ENCODE data around the gene RBM38. TPM values are rescaled to one million over a fixed set of nuclear protein-coding genes. Genes with fewer than 3 reads are reported as not detected.

The RBM38 gene
- total RNA-seq, 1 experiment from 2014 or later = 39.2 TPM

- no peaks in the 10 kb centered on the region for H3K36me3 Mint-ChIP-seq (ENCODE audit: insufficient read depth, unreplicated experiment)
- intact Hi-C loops (cut with micrococcal nuclease; ENCODE audit: unreplicated experiment) = no loop called here
- no peaks in the 10 kb centered on the region; the same call in 1 of the 2 replicates for H3K27me3 ChIP-seq (replicated peaks; ENCODE audit: control insufficient read depth, insufficient read depth, low read length)
- no TSS peak for BruUV-seq (replicated peaks)
- H3K27me3 Mint-ChIP-seq (ENCODE audit: insufficient read depth, unreplicated experiment) = peaks cover 15% of the 10 kb centered on the region
- no peak overlapping the region for H3K4me3 ChIP-seq (ENCODE audit: low read depth, low read length)
- H3K27ac Mint-ChIP-seq (ENCODE audit: unreplicated experiment) = no peak overlapping the region
- ChIA-PET POLR2A (no interaction called here), CTCF (no interaction called here)
- H3K36me3 ChIP-seq (ENCODE audit: control insufficient read depth, insufficient read depth, low read length) = no peaks in the 10 kb centered on the region
- H3K4me3 Mint-ChIP-seq (ENCODE audit: unreplicated experiment) = no peak overlapping the region
- peaks cover 7% of the 10 kb centered on the region; the same call in 1 of the 2 replicates for H3K4me1 ChIP-seq
- 0 out of 2 replicates have a peak, but pooled peaks cover 2% of the 10 kb centered on the region for H3K9me3 ChIP-seq
- no peak for DNase-seq
- no peaks in the 10 kb centered on the region for H3K4me1 Mint-ChIP-seq (ENCODE audit: low read depth, unreplicated experiment)
- no peak for TF ChIP-seq CTCF (IDR thresholded peaks at IDR 0.05; ENCODE audit: insufficient read depth in 1 of 2, low read depth in 1 of 2, low read length in 1 of 2, severe bottlenecking in 1 of 2, unreplicated experiment in 1 of 2)
- peaks cover 10% of the 10 kb centered on the region for H3K9me3 Mint-ChIP-seq (ENCODE audit: unreplicated experiment)
Measured at GRCh38 chr20:57431539-57431835, 40.3 kb downstream of the RBM38 start.

- ChIA-PET CTCF (interaction anchor here (0.6 kb wide), 1 partner anchor 138 kb away, joined by 3 read pairs; no protein-coding TSS in a partner anchor), POLR2A (no interaction called here)
- intact Hi-C loops (cut with micrococcal nuclease; ENCODE audit: unreplicated experiment) = no loop called here
- Histone ChIP-seq H3K27me3 (replicated peaks; ENCODE audit: control insufficient read depth, insufficient read depth, low read length) (no peaks in the 10 kb centered on the region; the same call in 1 of the 2 replicates), H3K36me3 (ENCODE audit: control insufficient read depth, insufficient read depth, low read length) (no peaks in the 10 kb centered on the region), H3K9me3 (0 out of 2 replicates have a peak, but pooled peaks cover 2% of the 10 kb centered on the region), H3K4me3 (ENCODE audit: low read depth, low read length) (no peak overlapping the region), H3K4me1 (peaks cover 7% of the 10 kb centered on the region; the same call in 1 of the 2 replicates)
- peaks cover 15% of the 10 kb centered on the region for H3K27me3 Mint-ChIP-seq (ENCODE audit: insufficient read depth, unreplicated experiment)
- no TSS peak for BruUV-seq (replicated peaks)
- no peak for TF ChIP-seq CTCF (IDR thresholded peaks at IDR 0.05; ENCODE audit: insufficient read depth in 1 of 2, low read depth in 1 of 2, low read length in 1 of 2, severe bottlenecking in 1 of 2, unreplicated experiment in 1 of 2)
- no peaks in the 10 kb centered on the region for H3K4me1 Mint-ChIP-seq (ENCODE audit: low read depth, unreplicated experiment)
- H3K27ac Mint-ChIP-seq (ENCODE audit: unreplicated experiment) = no peak overlapping the region
- no peaks in the 10 kb centered on the region for H3K36me3 Mint-ChIP-seq (ENCODE audit: insufficient read depth, unreplicated experiment)
- peaks cover 10% of the 10 kb centered on the region for H3K9me3 Mint-ChIP-seq (ENCODE audit: unreplicated experiment)
- no peak for DNase-seq
- no peak overlapping the region for H3K4me3 Mint-ChIP-seq (ENCODE audit: unreplicated experiment)
Measured at GRCh38 chr20:57432480-57432861, 41.3 kb downstream of the RBM38 start.

GRCh38 chr20:57432862-57433491, 41.8 kb downstream of the RBM38 start:
- H3K9me3 Mint-ChIP-seq (ENCODE audit: unreplicated experiment) = peaks cover 10% of the 10 kb centered on the region
- intact Hi-C loops (cut with micrococcal nuclease; ENCODE audit: unreplicated experiment) = no loop called here
- Histone ChIP-seq H3K4me1 (peaks cover 7% of the 10 kb centered on the region; the same call in 1 of the 2 replicates), H3K27me3 (replicated peaks; ENCODE audit: control insufficient read depth, insufficient read depth, low read length) (no peaks in the 10 kb centered on the region; the same call in 1 of the 2 replicates), H3K9me3 (0 out of 2 replicates have a peak, but pooled peaks cover 2% of the 10 kb centered on the region), H3K4me3 (ENCODE audit: low read depth, low read length) (no peak overlapping the region), H3K36me3 (ENCODE audit: control insufficient read depth, insufficient read depth, low read length) (no peaks in the 10 kb centered on the region)
- H3K27ac Mint-ChIP-seq (ENCODE audit: unreplicated experiment) = no peak overlapping the region
- H3K4me3 Mint-ChIP-seq (ENCODE audit: unreplicated experiment) = no peak overlapping the region
- H3K36me3 Mint-ChIP-seq (ENCODE audit: insufficient read depth, unreplicated experiment) = no peaks in the 10 kb centered on the region
- H3K4me1 Mint-ChIP-seq (ENCODE audit: low read depth, unreplicated experiment) = no peaks in the 10 kb centered on the region
- CTCF ChIA-PET = interaction anchor here (1.6 kb wide), 1 partner anchor 51 kb away, joined by 4 read pairs; no protein-coding TSS in a partner anchor
- peaks cover 12% of the 10 kb centered on the region for H3K27me3 Mint-ChIP-seq (ENCODE audit: insufficient read depth, unreplicated experiment)
- DNase-seq = peak in 1 of 2 experiments; percentile 40
- no peak for TF ChIP-seq CTCF (IDR thresholded peaks at IDR 0.05; ENCODE audit: insufficient read depth in 1 of 2, low read depth in 1 of 2, low read length in 1 of 2, severe bottlenecking in 1 of 2, unreplicated experiment in 1 of 2)
- BruUV-seq (replicated peaks) = no TSS peak
- POLR2A ChIA-PET = no interaction called here

Data from Caco-2 (cell line).